HL-60/S4 (cell line): ENCODE results near the gene FRMD5.
"Not testable (repeated sequence)": the region's sequence is repeated elsewhere in the genome, so short reads cannot be mapped to it uniquely, and the experiment has no call there.

Experiments used
- in situ Hi-C: fragments of 300-500 bp; cut with MboI; formaldehyde crosslinking; loops from 2 replicates; pipeline ENCODE4 v1.14.3; 2022; ENCODE audit warnings: low sequenced_read_pairs

The FRMD5 gene

DNA sequence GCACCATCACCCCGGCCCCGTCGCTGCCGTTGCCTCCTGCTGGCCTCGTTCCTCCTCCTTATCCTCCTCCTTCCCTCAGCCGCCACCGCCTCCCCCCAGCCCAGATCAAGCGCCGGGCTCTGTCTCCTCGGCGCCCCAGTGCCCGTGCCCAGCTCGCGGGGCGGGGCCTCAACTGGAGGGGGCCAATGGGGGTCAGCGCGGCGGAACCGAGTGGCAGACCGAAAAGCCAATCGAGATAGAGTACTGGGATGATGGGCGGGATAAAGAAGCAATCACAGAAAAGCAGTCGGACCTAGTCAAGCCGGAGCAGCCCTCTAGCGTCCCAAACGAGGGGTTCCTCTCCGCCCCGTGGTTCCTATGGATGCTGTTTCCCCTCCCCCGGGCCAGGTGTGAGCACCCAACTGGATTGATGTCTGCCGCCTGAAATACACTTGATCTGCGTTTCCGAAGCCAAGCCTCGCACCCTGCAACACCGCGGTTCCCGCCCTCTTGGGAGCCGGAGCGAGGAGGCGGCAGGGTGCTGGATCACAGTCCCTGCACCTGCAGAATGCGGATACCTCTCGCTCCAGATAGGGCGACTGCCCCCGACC is at the start of gene FRMD5:
Gene FRMD5, minus strand, starts transcription at position 121 of the 590 bp plus-strand sequence.
- in situ Hi-C loops: no loop called here

DNA sequence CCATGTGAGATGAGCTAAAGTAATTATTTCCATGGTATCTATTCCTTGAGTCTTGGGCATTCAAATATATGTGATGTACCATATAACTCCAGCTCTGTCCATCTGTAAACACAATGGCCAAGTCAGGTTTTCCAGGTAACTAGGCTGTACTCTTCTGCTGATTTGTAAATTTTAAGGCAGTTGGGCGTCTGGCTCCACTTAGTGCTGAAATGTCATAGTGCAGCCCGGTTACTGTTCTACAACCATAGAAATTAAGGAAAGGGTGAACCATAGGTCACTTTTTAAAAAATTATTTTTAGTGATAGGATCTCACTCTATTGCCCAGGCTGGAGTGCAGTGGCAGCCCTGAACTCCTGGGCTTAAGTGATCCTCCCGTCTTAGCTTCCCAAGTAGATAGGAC is 48.8 kb upstream of the FRMD5 start:
- in situ Hi-C loops: no loop called here

DNA sequence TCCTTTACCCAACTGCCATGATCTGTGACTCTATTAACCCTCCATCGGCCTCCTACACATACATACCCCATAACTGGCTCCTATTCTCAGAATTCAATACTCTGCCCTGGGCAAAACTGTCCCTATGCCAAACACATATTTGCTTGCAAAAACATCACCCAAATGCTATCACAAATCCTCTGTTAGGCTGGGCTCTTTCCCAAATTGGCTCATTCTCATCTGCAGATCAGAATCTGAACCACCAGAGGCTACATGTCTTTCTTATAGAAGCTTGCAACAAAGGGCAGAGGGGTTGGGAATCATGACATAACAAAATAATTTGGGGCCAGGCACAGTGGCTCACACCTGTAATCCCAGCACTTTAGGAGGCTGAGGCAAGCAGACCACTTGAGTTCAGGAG is 48.1 kb upstream of the FRMD5 start:
- in situ Hi-C loops: no loop called here

DNA sequence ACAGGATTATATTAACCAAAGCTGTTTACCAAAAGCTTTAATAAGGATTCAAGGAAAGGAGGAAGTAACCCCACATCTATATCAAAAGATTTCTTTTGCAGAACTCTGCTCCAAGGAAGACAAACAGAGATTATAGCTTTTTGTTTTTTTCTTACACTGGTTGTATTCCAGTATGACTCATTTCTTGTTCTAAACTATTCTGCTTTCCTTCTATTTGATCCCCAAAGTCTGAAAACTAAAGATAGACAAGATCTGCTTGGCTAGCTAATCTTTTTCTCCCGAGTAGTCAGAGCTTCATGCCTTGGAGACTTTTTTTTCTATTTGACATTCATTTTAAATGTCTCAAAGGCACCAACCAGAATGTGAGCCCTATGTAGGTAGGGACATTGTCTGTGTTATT is 36.8 kb upstream of the FRMD5 start:
- in situ Hi-C loops: no loop called here

DNA sequence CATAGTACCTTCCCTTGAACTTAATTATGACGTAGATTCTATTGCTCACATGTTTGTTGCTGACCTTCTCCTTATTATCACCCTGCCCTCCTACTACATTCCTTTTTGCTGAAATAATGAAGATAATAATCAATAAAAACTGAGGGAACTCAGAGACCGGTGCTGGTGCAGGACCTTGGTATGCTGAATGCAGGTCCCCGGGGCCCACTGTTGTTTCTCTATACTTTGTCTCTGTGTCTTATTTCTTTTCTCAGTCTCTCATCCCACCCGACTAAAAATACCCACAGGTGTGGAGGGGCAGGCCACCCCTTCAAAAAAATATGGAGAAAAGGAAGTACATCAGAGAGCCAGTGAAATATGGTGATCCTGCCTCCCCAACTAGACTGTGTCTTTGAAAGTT is 34.2 kb upstream of the FRMD5 start:
- in situ Hi-C loops: not testable (repeated sequence)

DNA sequence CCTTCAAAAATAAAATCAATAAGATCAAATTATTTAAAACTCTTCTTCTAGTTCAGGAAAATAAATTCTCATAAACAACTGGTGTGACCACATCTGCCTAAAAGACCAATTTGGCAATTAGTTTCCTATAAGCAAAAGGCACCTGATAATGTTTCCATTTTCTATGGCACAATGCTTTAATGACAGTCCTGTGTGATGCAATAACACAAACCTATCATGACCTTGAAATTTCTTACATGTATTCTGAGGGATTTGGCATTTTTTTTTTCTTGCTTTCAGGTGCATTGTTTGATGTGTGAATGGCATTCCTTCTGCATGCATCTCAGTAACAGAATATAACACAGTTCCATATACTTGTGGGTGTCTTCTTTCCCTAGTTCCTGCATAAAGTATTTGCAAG is 32.5 kb upstream of the FRMD5 start:
- in situ Hi-C loops: no loop called here

DNA sequence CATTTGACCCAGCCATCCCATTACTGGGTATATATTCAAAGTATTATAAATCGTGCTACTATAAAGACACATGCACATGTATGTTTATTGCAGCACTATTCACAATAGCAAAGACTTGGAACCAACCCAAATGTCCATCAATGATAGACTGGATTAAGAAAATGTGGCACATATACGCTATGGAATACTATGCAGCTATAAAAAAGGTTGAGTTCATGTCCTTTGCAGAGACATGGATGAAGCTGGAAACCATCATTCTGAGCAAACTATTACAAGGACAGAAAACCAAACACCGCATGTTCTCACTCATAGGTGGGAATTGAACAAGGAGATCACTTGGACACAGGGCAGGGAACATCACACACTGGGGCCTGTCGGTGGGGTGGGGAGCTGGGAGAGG is 31.9 kb upstream of the FRMD5 start:
- in situ Hi-C loops: not testable (repeated sequence)

DNA sequence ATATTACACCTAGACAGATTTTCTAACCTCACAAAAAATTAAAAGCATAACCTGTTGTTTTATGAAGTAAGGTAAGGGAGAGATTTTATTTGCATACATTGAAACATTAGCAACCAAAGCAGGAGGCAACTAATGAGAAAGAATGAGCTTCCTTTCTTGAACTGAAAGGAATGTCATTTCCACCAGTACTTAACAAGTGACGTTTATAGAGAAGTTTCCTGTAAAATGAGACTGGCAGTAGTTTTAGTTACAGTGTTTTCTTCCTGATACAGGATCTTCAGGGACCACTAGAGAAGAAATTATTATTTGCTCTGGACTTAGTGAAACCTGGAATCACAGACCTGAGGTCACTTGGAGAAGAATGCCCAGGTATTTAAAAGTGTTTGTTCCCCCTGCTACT is 27.4 kb upstream of the FRMD5 start:
- in situ Hi-C loops: no loop called here

DNA sequence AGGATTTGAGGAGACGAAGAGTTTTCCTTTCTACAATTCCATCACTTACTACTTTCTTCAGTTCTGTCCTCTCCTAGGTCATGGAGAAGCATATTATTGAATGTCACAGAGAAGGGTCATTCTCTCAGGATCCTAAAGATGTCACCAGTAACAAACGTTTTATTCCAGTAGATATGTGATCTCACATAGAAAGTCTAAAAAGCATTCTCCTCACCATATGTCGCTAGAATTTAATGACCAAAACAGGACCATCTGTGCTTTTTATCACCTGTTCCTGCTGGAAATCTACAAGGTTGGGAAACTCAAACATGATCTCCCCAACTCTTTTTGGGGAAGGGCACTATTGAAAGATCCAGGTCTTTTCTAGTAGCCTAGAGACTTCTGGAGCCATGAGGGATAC is 24.0 kb upstream of the FRMD5 start:
- in situ Hi-C loops: no loop called here

DNA sequence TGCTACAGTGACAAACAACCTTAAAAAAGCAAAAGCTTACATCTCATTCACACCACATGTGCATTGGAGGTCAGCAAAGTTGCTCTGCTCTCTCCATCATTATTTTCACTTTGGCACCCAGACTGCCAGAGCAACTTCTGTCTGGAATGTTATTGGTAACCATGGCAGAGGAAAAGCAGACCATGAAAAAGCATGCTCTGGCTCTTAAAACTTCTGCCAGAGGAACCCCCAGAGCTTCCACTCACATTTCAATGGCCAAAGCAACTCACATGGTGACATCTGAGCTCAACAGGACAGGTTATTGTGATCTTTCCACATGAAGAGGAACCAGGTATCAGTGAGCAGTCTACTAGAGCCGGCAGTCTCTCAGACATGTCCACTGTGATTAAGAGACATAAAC is 21.9 kb upstream of the FRMD5 start:
- in situ Hi-C loops: no loop called here

DNA sequence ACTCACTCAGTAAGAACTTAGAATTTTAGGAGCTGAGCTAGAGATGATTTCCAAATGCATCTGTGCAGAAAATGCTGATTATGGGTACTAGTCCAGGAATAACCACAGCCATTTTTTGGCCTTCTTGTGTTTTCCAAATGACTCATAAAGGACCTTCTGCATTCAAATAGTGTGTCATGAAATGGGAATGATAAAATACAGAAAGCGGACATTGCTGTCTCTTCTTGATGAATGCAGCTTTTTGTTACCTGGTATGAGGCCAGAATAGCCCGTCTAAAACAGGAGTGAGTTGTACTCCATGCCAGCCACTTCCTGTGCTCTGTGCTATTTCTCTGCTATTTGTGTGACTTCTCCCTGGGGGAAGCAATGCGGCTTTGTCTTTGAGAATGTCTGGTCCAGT is 20.5 kb upstream of the FRMD5 start:
- in situ Hi-C loops: no loop called here

DNA sequence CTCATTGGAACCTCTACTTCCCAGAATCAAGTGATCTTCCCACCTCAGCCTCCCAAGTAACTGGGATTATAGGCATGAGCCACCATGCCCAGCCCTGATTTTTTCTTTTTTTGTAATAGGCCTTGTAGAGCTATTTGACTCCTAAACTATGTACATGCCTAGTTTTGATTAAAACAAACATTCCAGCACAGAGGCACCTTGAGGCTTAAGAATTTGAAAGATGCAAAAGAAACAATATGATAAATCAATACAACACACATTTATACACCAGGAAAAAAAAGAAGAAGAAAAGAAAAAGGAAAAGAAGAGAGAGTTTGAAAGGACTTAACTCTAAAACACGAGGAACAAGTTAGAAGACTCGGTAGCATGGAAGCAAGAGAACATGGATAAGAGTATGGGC is 13.9 kb upstream of the FRMD5 start:
- in situ Hi-C loops: no loop called here

DNA sequence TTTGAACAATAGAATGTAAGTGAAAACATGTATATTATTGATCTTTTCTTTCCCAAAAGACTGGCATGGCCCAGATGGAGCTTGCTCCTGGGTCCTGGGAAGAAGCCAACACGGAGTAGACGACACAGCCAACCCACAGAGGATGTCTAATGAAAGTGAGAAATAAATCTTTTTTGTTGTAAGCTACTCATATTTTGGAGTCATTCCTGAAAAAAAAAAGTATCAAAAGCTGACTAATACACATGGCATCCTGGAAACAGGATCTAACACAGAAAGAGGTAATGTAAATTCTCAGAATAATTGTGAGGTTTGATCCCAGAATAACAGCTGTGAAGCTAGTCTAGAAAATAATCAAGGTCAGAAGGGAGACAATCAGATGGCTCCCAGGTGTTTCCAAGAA is 12.6 kb upstream of the FRMD5 start:
- in situ Hi-C loops: no loop called here

DNA sequence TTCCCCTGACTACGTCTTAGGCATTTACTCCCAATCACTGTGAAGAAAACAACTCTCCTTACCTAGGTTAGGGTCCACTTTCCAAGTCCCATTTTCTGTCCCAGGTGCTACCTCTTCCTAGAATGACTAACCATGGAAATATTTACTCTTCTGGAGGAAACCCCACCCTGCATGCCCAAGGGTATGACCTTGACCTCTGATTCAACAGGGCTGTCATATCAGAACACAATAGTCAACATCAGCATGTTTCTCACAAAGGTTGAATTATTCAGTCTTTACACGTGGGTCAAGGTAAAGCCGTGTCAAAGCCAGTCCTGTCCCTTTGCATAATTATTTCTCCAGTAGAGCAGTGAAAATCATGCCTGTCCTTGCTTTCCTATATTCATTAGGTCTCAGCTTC is 4.3 kb upstream of the FRMD5 start:
- in situ Hi-C loops: no loop called here

DNA sequence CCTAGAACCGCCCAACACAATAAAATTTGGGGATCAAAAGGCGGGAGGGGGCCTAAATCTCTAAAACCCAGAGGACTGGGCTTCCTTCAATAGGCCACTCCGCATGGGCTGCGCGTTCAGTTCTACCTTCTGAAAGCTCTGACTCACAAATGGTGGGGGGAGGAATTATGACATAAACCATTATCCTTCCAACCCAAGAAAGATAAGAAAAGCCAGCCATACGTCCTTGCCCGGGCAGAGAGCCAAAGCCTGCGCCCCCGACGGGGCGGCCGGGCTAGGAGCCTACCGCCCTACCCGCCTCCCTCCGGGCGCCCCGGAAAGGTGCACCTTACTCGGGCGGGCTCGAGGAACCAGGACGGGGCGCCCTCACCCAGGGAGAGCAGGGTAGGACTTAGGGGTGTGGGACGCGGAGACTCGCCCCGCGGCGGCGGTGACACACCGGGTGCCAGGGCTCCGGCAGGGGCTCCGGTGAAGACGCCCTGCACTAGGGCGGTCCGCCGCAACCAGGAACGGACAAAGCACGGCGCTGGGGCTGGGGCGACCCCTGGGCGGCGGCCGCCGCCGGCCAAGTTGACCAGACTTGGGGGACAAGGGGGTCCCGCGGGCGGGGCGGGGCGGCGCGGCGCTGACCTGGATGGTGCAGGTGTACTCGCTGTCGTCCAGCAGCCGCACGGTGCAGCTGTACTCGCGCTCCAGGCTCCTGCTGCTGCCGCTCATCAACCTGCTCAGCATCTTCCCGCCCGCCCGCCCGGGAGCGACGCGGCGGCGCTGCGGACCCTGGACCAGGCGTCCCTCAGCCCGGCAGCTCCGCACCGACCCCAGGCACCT is 534 bp downstream of the FRMD5 start:
- in situ Hi-C loops: no loop called here

DNA sequence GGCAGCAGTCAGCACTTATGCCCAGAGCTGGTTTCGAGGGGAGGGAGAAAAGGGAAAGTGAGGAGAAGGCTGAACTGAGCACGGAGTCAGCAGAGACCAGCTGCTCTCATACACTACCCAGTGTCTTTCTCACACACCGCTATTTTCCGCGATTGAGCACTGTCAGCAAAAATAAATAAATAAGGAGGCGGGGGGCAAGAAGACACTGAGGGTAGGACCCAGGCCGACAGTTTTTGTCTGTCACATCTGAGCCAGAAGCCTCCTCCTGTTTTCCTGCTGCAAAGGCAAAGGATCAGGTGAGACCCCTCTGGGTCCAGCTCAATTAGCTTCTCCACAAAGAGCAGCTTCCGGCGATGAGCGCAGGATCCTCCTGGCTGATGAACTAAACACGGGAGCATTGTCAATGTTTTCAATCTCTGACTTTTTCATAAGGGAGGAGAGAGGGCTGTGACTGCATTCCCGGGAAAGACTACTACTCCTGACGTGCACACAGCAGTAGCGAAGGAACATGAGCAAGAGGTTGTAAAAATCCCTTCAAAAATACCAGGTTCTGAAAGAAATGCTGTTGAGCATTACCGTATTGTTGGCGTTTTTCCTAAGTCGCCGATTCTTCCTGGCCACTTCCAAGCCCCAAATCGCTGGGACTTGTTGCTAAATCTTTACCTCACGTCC is 1.3 kb downstream of the FRMD5 start:
- in situ Hi-C loops: no loop called here

DNA sequence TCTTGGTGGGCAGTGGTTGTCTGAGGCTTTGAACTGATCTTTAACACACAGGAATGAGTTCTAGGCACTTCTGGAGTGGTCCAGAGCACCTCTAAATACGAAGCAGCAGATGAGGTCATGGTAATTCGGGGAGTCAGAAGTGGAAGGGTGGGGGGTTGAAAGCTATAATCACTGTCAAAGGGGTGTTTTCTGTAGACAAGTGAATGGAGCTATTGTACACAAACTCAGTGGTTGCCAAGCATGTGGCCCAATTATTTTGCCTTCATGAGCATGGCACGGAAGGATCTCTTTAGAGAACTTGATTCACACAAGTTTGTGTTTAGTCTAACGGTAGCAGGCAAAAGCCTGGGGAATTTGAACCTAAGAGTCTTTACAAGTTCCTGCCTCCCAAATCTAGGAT is 6.3 kb downstream of the FRMD5 start:
- in situ Hi-C loops: no loop called here

DNA sequence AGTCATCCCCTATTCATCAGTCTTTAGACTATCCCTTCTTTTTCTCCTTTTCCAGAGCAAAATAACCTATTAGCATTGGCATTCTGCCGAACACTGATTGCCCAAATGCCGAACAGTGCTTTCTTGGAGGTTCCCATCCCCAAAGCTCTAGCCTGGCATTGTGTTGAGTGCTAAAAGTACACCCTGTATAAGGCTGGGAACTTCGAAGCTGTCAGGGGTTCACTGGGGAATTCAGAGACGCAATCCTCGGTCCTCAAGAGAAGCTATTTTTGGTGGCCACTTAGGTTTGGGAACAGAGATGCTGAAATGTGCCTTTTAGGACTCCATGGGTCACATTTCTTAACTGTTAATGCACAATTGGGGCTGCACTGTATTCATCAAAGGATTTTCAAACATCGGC is 8.4 kb downstream of the FRMD5 start:
- in situ Hi-C loops: no loop called here

DNA sequence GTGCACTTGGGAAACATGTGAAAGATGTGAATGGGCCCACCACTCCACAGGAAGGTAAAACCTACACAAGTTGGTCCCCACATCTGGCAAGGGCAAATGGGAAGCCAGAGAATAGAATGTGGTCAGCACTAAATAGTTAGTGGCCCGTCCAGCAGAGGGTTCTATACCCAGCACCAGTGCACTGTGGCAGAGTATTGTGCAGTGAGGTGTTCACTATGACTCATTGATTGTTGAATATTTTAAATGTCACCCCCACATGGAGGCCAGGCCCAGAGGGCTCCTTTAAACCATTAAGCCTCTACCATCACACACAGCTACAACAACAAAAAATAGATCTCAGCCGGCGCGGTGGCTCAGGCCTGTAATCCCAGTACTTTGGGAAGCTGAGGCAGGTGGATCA is 11.7 kb downstream of the FRMD5 start:
- in situ Hi-C loops: no loop called here

DNA sequence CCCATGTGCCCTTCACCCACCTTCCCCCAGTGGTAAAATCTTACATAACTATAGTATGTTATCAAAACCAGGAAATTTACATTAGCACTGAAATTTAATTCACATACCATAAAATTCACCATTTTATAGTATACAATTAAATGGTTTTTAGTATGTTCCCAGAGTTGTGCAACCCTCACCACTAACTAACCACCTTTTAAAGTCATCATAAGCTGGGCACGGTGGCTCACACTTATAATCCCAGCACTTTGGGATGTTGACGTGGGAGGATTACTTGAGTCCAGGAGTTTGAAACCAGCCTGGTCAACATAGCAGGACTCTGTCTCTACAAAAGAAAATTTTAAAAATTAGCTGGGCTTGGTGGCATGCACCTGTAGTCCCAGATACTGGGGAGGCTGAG is 13.7 kb downstream of the FRMD5 start:
- in situ Hi-C loops: no loop called here

DNA sequence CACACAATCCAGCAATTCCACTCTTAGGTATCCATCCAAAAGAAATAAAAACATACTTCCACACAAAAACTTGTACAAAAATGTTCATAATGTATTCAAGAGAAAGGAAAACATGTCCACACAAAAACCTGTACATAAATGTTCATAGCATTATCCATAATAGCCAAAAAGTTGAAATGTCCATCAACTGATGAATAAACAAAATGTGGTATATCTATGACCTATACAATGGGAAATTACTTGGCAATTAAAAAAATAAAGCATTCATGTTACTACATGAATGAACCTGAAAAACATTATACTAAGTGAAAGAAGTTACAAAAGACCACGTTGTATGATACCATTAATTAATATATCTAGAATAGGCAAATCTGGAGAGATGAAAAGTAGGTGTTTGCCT is 17.9 kb downstream of the FRMD5 start:
- in situ Hi-C loops: no loop called here

DNA sequence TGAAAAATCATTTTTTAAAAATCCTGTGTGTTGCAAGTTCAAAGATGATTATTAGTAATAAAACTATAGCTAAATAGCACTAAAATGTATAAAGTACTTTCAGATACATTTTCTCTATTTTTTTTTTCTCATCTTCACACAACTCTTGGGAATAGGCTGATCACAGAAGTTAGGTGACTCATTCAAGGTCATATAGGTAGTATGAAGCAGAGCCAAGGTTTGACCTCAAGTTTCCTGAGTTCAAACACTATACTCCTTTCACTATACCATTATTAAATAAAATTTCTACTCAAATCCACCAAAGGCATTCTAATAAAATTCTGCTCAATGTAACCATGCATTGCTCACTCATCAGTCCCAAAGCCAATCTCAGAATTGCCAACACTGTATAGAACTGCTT is 21.3 kb downstream of the FRMD5 start:
- in situ Hi-C loops: no loop called here
